HCT116 (cell line): ENCODE data around the gene MVK. TPM values are rescaled to one million over a fixed set of nuclear protein-coding genes. Genes with fewer than 3 reads are reported as not detected.

Experiments
- ATAC-seq: fragments of 200-7000 bp; cut with Tn5 transposase; 2 replicates; pipeline ENCODE4 v1.9.1; 2020; ENCODE audit warnings: mild to moderate bottlenecking, moderate library complexity
- BruUV-seq: library from RNA; stranded (reverse); fragments of 400-500 nt; replicated peaks from 2 replicates; lab custom pipeline; 2021; lab: Mats Ljungman, UMichigan
- CTCF ChIA-PET: fragments of 300-600 bp; sonication (Branson Sonifier 250); formaldehyde crosslinking; loops from one replicate; lab custom pipeline; 2021; ENCODE audit warnings: antibody characterized with exemption; lab: Charles Lee
- POLR2A ChIA-PET: fragments of 300-600, 350-600 bp; sonication (Branson Sonifier 250); formaldehyde crosslinking; loops from one replicate; lab custom pipeline; 2021; ENCODE audit warnings: antibody characterized with exemption; lab: Charles Lee
- RAD21 ChIA-PET, 2 experiments: fragments of 300-600 bp; sonication (Branson Sonifier 250); formaldehyde crosslinking; loops; one replicate each; lab custom pipeline; 2023; ENCODE audit warnings: low total read pairs in 2 of 2; ENCODE audit not compliant: uncharacterized antibody in 2 of 2, unreplicated experiment in 2 of 2, low non-redundant PET in 1 of 2; lab: Charles Lee
- DNase-seq: peaks from one replicate; pipeline ENCODE4 v3.0.0-alpha.2; 2010; ENCODE audit warnings: low read depth, low spot score
- H2AFZ ChIP-seq: fragments of 200-600 bp; shearing (Covaris generic), sonication (generic); 2 replicates; pipeline ENCODE4 v1.6.1; 2017; ENCODE audit warnings: low read depth, mixed run types, mixed read lengths, antibody characterized with exemption, low read length; ENCODE audit not compliant: poor library complexity, severe bottlenecking
- H3K27ac ChIP-seq: 2 replicates; pipeline ENCODE4 v1.5.1; 2012; ENCODE audit warnings: low read depth, low read length
- H3K27me3 ChIP-seq: fragments of 200-600 bp; sonication (generic); 2 replicates; pipeline ENCODE4 v1.6.1; 2016; ENCODE audit warnings: mixed run types, low read length, mixed read lengths; ENCODE audit not compliant: insufficient read depth
- H3K36me3 ChIP-seq, 2 experiments: fragments of 200-500 bp in 1 of 2; fragments of 200-600 bp in 1 of 2; sonication (Bioruptor generic) in 1 of 2; sonication (generic) in 1 of 2; 2 replicates each; pipeline versions ENCODE4 v1.5.1 to v1.6.1; 2014 to 2016; ENCODE audit warnings: low read length in 2 of 2, inconsistent platforms in 1 of 2, mixed read lengths in 1 of 2, mixed run types in 1 of 2; ENCODE audit not compliant: insufficient read depth in 2 of 2, control insufficient read depth in 1 of 2
- H3K4me1 ChIP-seq, 2 experiments: fragments of 200-600 bp in 1 of 2; sonication (generic) in 1 of 2; 2 replicates each; pipeline versions ENCODE4 v1.5.1 to v1.6.1; 2012 to 2017; ENCODE audit warnings: low read length in 2 of 2, inconsistent platforms in 1 of 2, mild to moderate bottlenecking in 1 of 2, mixed read lengths in 1 of 2, mixed run types in 1 of 2, moderate library complexity in 1 of 2; ENCODE audit not compliant: insufficient read depth in 2 of 2, control insufficient read depth in 1 of 2
- H3K4me2 ChIP-seq: fragments of 200-600 bp; sonication (generic); 2 replicates; pipeline ENCODE4 v1.6.1; 2017; ENCODE audit warnings: mixed run types, low read length, mixed read lengths
- H3K4me3 ChIP-seq, 2 experiments: fragments of 200-600 bp in 1 of 2; sonication (generic) in 1 of 2; replicated peaks in 1 of 2; 2 replicates each; pipeline ENCODE4 v1.5.1; 2011 to 2016; ENCODE audit warnings: low read length in 2 of 2, control low read depth in 1 of 2, low read depth in 1 of 2, mild to moderate bottlenecking in 1 of 2, mixed read lengths in 1 of 2, mixed run types in 1 of 2
- H3K79me2 ChIP-seq: fragments of 200-600 bp; sonication (generic); 2 replicates; pipeline ENCODE4 v1.6.1; 2017; ENCODE audit warnings: mild to moderate bottlenecking, mixed run types, low read length, moderate library complexity, mixed read lengths; ENCODE audit not compliant: insufficient read depth
- H3K9ac ChIP-seq: fragments of 200-600 bp; sonication (generic); 2 replicates; pipeline ENCODE4 v1.6.1; 2016; ENCODE audit warnings: low read length, mixed read lengths
- H3K9me2 ChIP-seq: fragments of 200-600 bp; sonication (generic), shearing (Covaris generic); 2 replicates; pipeline ENCODE4 v1.6.1; 2017; ENCODE audit warnings: mixed run types, mild to moderate bottlenecking, moderate library complexity; ENCODE audit not compliant: insufficient read depth
- H3K9me3 ChIP-seq, 2 experiments: fragments of 200-500 bp in 1 of 2; fragments of 200-600 bp in 1 of 2; sonication (Bioruptor generic) in 1 of 2; sonication (generic) in 1 of 2; 2 replicates each; pipeline ENCODE4 v1.6.1; 2014 to 2017; ENCODE audit warnings: low read length in 2 of 2, mixed read lengths in 2 of 2, inconsistent platforms in 1 of 2, low read depth in 1 of 2, mild to moderate bottlenecking in 1 of 2, mixed run types in 1 of 2, moderate library complexity in 1 of 2; ENCODE audit not compliant: control insufficient read depth in 1 of 2, insufficient read depth in 1 of 2
- H4K20me1 ChIP-seq: fragments of 200-600 bp; sonication (generic), shearing (Covaris generic); 2 replicates; pipeline ENCODE4 v1.6.1; 2017; ENCODE audit warnings: mixed run types, mild to moderate bottlenecking, moderate library complexity; ENCODE audit not compliant: insufficient read depth
- ATF3 ChIP-seq: IDR thresholded peaks from 2 replicates; pipeline ENCODE4 v1.6.1; 2012
- CBX3 ChIP-seq: IDR thresholded peaks from 2 replicates; pipeline ENCODE4 v1.6.1; 2012; ENCODE audit warnings: low read depth
- EGR1 ChIP-seq: IDR thresholded peaks from 2 replicates; pipeline ENCODE4 v1.6.1; 2012; ENCODE audit warnings: low read depth
- ELF1 ChIP-seq: IDR thresholded peaks from 2 replicates; pipeline ENCODE4 v1.6.1; 2012; ENCODE audit warnings: low read depth, borderline replicate concordance
- EZH2 ChIP-seq: fragments of 200-600 bp; sonication (generic); IDR thresholded peaks from 2 replicates; pipeline ENCODE4 v1.6.1; 2017; ENCODE audit warnings: antibody characterized with exemption, mixed run types
- FOSL1 ChIP-seq: IDR thresholded peaks from 2 replicates; pipeline ENCODE4 v1.6.1; 2012; ENCODE audit warnings: low read depth
- JUND ChIP-seq: IDR thresholded peaks from 2 replicates; pipeline ENCODE4 v1.6.1; 2012
- POLR2A ChIP-seq: IDR thresholded peaks from 2 replicates; pipeline ENCODE4 v1.7.0; 2011; ENCODE audit warnings: borderline replicate concordance; ENCODE audit not compliant: insufficient read depth, insufficient read length; ENCODE audit errors: extremely low read depth
- POLR2AphosphoS5 ChIP-seq: IDR thresholded peaks from 2 replicates; pipeline ENCODE4 v1.6.1; 2011; ENCODE audit warnings: mild to moderate bottlenecking, low read depth, low read length, moderate library complexity
- RAD21 ChIP-seq: IDR thresholded peaks from 2 replicates; pipeline ENCODE4 v1.6.1; 2012; ENCODE audit warnings: low read depth, mild to moderate bottlenecking
- SIN3A ChIP-seq: IDR thresholded peaks from 2 replicates; pipeline ENCODE4 v1.6.1; 2012; ENCODE audit warnings: low read depth
- SRF ChIP-seq: IDR thresholded peaks from 2 replicates; pipeline ENCODE4 v1.6.1; 2012; ENCODE audit warnings: low read depth
- ZNF274 ChIP-seq: fragments of 200-500 bp; sonication (Bioruptor generic); IDR thresholded peaks from 2 replicates; pipeline ENCODE4 v1.6.1; 2014; ENCODE audit warnings: mild to moderate bottlenecking, low read depth, low read length, inconsistent platforms
- intact Hi-C: fragments of 100-400 bp; cut with micrococcal nuclease; formaldehyde crosslinking; loops from 2 replicates; pipeline ENCODE4 v1.10.0; 2022
- total RNA-seq: library from RNA; stranded (reverse); gene quantifications from one replicate; pipeline ENCODE4 v1.2.1, GENCODE V29; 2021; ENCODE audit not compliant: unreplicated experiment
- TF ChIP-seq, protein P1 (sequence below), 3 experiments: fragments of 200-600 bp in 1 of 3; sonication (generic) in 1 of 3; IDR thresholded peaks in 2 of 3; conservative IDR thresholded peaks in 1 of 3; 2 replicates each; pipeline ENCODE4 v1.5.1; 2012 to 2017; ENCODE audit warnings: low read depth in 2 of 3, low read length in 2 of 3, antibody characterized with exemption in 1 of 3, borderline replicate concordance in 1 of 3, control low read depth in 1 of 3, mild to moderate bottlenecking in 1 of 3, mixed read lengths in 1 of 3, mixed run types in 1 of 3, moderate library complexity in 1 of 3; ENCODE audit not compliant: insufficient read depth in 1 of 3

Gene MVK
- total RNA-seq, 1 experiment from 2014 or later = 17.3 TPM

DNA sequence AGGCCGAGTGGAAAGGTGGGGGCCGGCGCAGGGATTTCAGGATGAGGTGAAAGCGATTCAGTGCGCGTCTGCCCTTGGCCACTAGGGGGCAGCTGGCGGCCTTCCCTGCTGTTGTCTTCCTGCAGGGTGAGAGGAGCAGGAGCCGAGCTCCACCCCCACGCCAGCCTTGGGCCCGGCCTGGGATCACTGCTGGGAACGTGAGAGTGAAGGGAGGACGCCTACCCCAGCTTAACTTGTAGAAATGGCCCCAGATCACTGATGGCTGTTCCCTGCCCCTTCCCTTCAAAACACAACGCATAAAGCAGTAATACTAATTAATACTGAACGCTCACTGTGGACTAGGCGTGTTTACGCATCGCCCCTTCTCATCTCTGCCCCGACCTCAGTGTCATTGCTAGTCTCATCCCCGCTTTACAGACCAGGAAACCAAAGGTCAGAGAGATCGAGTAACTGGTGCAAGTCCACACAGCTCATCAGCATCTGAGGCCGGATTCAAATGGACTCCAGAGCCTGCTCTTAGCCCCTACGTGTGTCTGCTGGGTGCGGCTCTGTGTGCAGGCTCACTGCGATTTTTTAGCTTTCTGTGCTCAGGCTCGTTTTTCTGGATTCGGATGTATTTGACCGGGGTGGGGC is 24.3 kb downstream of the MVK start:
- H3K27me3 ChIP-seq = no peaks in the 10 kb centered on the region
- BruUV-seq = no TSS peak
- RAD21 ChIA-PET = interaction anchor here (0.8 to 1.1 kb wide), 7 partner anchors 117 to 247 kb away, joined by 3 to 9 read pairs (median 5); no protein-coding TSS in a partner anchor
- no peak overlapping the region for H3K4me3 ChIP-seq
- H3K4me1 ChIP-seq = peaks cover 4 to 11% of the 10 kb centered on the region in 2 experiments
- no peak for TF ChIP-seq ZNF274
- no peak for TF ChIP-seq SRF
- TF ChIP-seq, protein P1, sequence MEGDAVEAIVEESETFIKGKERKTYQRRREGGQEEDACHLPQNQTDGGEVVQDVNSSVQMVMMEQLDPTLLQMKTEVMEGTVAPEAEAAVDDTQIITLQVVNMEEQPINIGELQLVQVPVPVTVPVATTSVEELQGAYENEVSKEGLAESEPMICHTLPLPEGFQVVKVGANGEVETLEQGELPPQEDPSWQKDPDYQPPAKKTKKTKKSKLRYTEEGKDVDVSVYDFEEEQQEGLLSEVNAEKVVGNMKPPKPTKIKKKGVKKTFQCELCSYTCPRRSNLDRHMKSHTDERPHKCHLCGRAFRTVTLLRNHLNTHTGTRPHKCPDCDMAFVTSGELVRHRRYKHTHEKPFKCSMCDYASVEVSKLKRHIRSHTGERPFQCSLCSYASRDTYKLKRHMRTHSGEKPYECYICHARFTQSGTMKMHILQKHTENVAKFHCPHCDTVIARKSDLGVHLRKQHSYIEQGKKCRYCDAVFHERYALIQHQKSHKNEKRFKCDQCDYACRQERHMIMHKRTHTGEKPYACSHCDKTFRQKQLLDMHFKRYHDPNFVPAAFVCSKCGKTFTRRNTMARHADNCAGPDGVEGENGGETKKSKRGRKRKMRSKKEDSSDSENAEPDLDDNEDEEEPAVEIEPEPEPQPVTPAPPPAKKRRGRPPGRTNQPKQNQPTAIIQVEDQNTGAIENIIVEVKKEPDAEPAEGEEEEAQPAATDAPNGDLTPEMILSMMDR (IDR thresholded peaks at IDR 0.05 in 2 of 3, conservative IDR thresholded peaks at IDR 0.05 in 1 of 3; ENCODE audit: borderline replicate concordance in 1 of 3, insufficient read depth in 1 of 3, low read depth in 2 of 3, low read length in 2 of 3) = peak; percentile 87 to 98 (median 94)
- no peak for TF ChIP-seq SIN3A
- no peak for TF ChIP-seq POLR2A
- TF ChIP-seq EZH2 = no peak
- TF ChIP-seq EGR1 = no peak
- TF ChIP-seq ELF1 = no peak
- no peak for TF ChIP-seq FOSL1
- no peak for TF ChIP-seq JUND
- TF ChIP-seq POLR2AphosphoS5 = no peak; the same call in 1 of the 2 replicates
- peak; percentile 92 for TF ChIP-seq RAD21
- TF ChIP-seq CBX3 = no peak
- no peak for TF ChIP-seq ATF3
- TF ChIP-seq, all 23 proteins: peak for 2
- peak; percentile 44 for DNase-seq
- intact Hi-C loops = loop anchor here (1.0 kb wide), 2 partner anchors 80 to 177 kb away; no protein-coding TSS in a partner anchor
- no peak overlapping the region for H3K27ac ChIP-seq
- POLR2A ChIA-PET = interaction anchor here (0.6 kb wide), 1 partner anchor 24 kb away, joined by 3 read pairs; the partner anchor contains the start of genes MMAB and MVK
- H3K9ac ChIP-seq = no peak overlapping the region
- H3K79me2 ChIP-seq = no peaks in the 10 kb centered on the region
- peak overlapping the region; percentile 30 for H3K4me2 ChIP-seq
- peak; percentile 98 for ATAC-seq
- H3K9me2 ChIP-seq = no peaks in the 10 kb centered on the region
- 0 out of 4 replicates have a peak, but pooled peaks cover 0 to 5% of the 10 kb centered on the region in 2 experiments for H3K36me3 ChIP-seq
- no peak overlapping the region for H2AFZ ChIP-seq
- no peaks in the 10 kb centered on the region for H4K20me1 ChIP-seq
- H3K9me3 ChIP-seq = no peaks in the 10 kb centered on the region
- CTCF ChIA-PET = interaction anchor here (0.7 to 3.3 kb wide), 15 partner anchors 8 to 247 kb away, joined by 3 to 64 read pairs (median 6); partner anchors contain the start of genes FAM222A, MMAB and MVK
